OCI-LY3 (cell line): ENCODE results near the gene SDK1.

ENCODE experiments used
- EZH2phosphoT487 ChIP-seq: fragments of 200-600 bp; shearing (Covaris generic); IDR thresholded peaks from 2 replicates; pipeline ENCODE4 v1.6.1; 2018; ENCODE audit warnings: antibody characterized with exemption, mixed run types, low read depth
- TF ChIP-seq, protein P1 (sequence below): fragments of 200-600, 300-600 bp; sonication (generic); IDR thresholded peaks from 2 replicates; pipeline ENCODE4 v1.5.1; 2014; ENCODE audit warnings: antibody characterized with exemption, low read length, low read depth

- TF ChIP-seq, protein P1, sequence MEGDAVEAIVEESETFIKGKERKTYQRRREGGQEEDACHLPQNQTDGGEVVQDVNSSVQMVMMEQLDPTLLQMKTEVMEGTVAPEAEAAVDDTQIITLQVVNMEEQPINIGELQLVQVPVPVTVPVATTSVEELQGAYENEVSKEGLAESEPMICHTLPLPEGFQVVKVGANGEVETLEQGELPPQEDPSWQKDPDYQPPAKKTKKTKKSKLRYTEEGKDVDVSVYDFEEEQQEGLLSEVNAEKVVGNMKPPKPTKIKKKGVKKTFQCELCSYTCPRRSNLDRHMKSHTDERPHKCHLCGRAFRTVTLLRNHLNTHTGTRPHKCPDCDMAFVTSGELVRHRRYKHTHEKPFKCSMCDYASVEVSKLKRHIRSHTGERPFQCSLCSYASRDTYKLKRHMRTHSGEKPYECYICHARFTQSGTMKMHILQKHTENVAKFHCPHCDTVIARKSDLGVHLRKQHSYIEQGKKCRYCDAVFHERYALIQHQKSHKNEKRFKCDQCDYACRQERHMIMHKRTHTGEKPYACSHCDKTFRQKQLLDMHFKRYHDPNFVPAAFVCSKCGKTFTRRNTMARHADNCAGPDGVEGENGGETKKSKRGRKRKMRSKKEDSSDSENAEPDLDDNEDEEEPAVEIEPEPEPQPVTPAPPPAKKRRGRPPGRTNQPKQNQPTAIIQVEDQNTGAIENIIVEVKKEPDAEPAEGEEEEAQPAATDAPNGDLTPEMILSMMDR: no peak
- no peak for TF ChIP-seq EZH2phosphoT487
Observed at GRCh38 chr7:3767917-3768777, 467.1 kb downstream of the SDK1 start.
